HG03442 (cell line): ENCODE data around the gene LOXL3.
A peak's percentile ranks its signal among the peaks of the same experiment; 100 is the strongest.
"Not testable (repeated sequence)": the region's sequence is repeated elsewhere in the genome, so short reads cannot be mapped to it uniquely, and the experiment has no call there.

Experiments
- ATAC-seq: cut with Tn5 transposase; IDR thresholded peaks from one replicate; pipeline ENCODE4 v1.9.1; 2021; ENCODE audit warnings: mild to moderate bottlenecking, moderate library complexity; ENCODE audit not compliant: unreplicated experiment

LOXL3 gene

GRCh38 chr2:74575320-74575719, 21.6 kb upstream of the LOXL3 start:
- ATAC-seq, result no peak

- peak; percentile 33 for ATAC-seq
Measured at GRCh38 chr2:74573747-74574562, 20.2 kb upstream of the LOXL3 start.

- ATAC-seq, result no peak
Measured at GRCh38 chr2:74572178-74572925, 18.6 kb upstream of the LOXL3 start.

GRCh38 chr2:74571058-74571457, 17.3 kb upstream of the LOXL3 start:
- ATAC-seq, result peak; percentile 70

- ATAC-seq, result no peak
Measured at GRCh38 chr2:74569686-74570085, 15.9 kb upstream of the LOXL3 start.

- ATAC-seq, result no peak
Measured at GRCh38 chr2:74567881-74568280, 14.1 kb upstream of the LOXL3 start.

GRCh38 chr2:74566754-74567085, 13.0 kb upstream of the LOXL3 start:
- ATAC-seq, result no peak

GRCh38 chr2:74566076-74566753, 12.5 kb upstream of the LOXL3 start:
- no peak for ATAC-seq

GRCh38 chr2:74564222-74564621, 10.5 kb upstream of the LOXL3 start:
- ATAC-seq, result no peak

- ATAC-seq, result no peak
Measured at GRCh38 chr2:74562126-74562775, 8.5 kb upstream of the LOXL3 start.

GRCh38 chr2:74561022-74561421, 7.3 kb upstream of the LOXL3 start:
- ATAC-seq, result not testable (repeated sequence)

GRCh38 chr2:74560591-74560990, 6.8 kb upstream of the LOXL3 start:
- no peak for ATAC-seq

- no peak for ATAC-seq
Measured at GRCh38 chr2:74559912-74560311, 6.2 kb upstream of the LOXL3 start.

GRCh38 chr2:74558284-74559230, 4.8 kb upstream of the LOXL3 start:
- ATAC-seq, result no peak

- ATAC-seq, result no peak
Measured at GRCh38 chr2:74556831-74557370, 3.2 kb upstream of the LOXL3 start.

GRCh38 chr2:74556159-74556558, 2.4 kb upstream of the LOXL3 start:
- no peak for ATAC-seq

- no peak for ATAC-seq
Measured at GRCh38 chr2:74555610-74556103, 1.9 kb upstream of the LOXL3 start.

- no peak for ATAC-seq
Measured at GRCh38 chr2:74554820-74555531, 1.2 kb upstream of the LOXL3 start.
